Measurements from ENCODE around the gene TMEM54.
A peak's percentile ranks its signal among the peaks of the same experiment; 100 is the strongest.

TMEM54 gene

DNA sequence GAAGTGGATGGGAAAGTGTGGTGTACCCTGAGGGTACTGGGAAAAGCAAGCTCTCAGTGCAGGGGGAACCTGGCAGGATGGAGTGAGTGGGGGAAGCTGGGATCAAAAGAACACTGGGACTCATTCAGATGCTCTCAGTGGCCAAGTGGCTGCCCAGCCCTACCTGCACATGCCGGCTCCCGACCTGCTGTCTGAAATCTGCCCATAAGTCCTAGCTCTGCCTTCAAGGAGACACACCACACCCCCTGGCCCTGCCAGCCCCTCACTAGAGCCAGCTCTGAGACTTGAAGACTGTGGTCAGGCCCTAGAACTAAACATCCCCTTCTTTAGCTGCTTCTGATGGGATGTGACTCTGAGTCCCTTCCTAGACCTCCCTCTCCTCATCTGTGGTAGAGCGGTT is 2.2 kb downstream of the TMEM54 start:
- in situ Hi-C loops (cut with MboI; ENCODE audit: low pct_unique_long_range_greater_than_20kb, low sequenced_read_pairs) = no loop called here

DNA sequence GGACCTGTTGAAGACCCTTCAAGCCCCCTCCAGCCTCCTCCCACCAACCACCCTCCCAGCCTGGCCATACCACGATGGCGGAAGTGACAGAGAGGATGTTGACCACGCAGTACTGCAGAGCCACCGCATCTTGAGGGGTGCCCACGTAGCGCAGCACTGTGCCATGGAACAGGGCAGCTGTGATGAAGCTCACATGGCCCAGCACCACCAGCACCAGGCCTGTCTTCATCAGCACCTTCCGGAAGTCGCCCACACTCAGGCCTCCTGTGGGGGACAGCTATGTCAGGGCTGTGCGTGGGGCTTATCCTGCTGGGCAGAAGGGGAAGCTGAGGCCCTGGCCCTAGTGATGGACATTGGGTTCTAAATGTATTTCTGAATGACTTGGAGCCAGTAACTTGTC is 3.1 kb downstream of the TMEM54 start:
- in situ Hi-C loops (cut with MboI; ENCODE audit: low pct_unique_long_range_greater_than_20kb, low sequenced_read_pairs) = no loop called here
- no peak for DNase-seq

More for the DNA sequence above, 2.2 kb downstream of the TMEM54 start:
- DNase-seq = no peak

DNA sequence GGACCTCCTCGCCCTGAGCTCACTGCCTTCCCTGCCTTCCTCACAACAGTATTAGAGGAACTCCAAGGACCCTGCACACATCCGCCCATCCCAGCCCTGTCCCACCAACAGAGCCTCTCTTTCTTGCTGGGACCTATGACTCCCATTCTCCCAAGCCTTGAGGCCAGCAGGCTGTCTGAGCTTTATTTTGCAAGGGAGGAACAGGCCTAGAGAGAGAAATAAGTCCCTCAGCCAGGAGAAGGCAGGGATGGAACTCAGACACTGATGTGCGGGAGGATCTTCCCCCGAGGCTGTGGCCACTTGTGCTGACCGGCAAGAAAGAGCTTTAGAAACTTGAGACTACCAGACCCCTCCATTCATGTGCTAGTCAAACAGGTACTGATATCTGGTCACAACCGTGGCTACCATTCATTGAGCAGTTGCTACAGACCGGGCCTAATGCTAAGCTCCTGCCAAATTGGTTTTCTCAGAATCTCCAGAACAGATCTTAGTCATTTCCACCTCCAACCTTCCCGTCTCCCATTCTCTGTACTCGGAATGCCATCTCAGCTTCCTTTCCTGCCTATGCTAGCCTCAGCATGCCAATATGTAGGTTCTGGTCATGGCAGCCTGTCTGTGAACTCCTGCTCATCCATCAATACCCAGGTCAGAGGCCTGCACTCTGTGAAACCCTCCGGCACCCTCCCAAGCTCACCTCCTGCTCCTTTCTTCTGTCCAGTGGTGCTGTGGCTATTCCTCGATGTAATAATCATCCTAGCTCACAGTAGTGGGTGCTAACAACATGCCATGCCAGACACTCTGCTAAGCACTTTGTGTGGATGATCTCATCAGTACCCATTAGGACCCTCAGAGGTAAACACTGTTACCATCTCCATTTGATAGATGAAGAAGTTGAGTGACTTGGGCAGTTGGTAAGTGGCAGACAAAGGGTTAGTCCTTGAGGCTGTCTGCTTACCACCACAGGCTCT is 3.8 kb downstream of the TMEM54 start:
- in situ Hi-C loops (cut with MboI; ENCODE audit: low pct_unique_long_range_greater_than_20kb, low sequenced_read_pairs) = no loop called here
- DNase-seq = no peak

DNA sequence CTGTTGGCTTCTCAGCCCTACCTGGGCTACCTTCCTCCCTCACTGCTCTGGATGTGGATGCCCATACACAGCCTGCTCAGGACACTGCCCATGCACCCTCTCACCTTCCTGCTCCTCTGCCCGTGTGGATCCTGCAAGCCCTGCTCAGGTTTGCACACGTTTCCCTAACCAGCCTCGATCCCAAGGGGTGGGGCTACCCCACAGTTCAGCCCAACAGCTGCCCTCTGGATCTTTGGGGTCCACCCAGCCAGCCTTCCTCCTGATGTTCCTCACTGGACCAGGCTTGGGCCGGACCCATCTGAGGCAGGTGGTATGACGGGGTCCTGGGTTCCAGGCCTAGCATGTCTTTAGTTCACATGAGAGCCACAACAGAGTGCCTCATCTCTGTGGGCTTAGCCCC is 4.7 kb downstream of the TMEM54 start:
- in situ Hi-C loops (cut with MboI; ENCODE audit: low pct_unique_long_range_greater_than_20kb, low sequenced_read_pairs) = no loop called here
- DNase-seq = no peak

DNA sequence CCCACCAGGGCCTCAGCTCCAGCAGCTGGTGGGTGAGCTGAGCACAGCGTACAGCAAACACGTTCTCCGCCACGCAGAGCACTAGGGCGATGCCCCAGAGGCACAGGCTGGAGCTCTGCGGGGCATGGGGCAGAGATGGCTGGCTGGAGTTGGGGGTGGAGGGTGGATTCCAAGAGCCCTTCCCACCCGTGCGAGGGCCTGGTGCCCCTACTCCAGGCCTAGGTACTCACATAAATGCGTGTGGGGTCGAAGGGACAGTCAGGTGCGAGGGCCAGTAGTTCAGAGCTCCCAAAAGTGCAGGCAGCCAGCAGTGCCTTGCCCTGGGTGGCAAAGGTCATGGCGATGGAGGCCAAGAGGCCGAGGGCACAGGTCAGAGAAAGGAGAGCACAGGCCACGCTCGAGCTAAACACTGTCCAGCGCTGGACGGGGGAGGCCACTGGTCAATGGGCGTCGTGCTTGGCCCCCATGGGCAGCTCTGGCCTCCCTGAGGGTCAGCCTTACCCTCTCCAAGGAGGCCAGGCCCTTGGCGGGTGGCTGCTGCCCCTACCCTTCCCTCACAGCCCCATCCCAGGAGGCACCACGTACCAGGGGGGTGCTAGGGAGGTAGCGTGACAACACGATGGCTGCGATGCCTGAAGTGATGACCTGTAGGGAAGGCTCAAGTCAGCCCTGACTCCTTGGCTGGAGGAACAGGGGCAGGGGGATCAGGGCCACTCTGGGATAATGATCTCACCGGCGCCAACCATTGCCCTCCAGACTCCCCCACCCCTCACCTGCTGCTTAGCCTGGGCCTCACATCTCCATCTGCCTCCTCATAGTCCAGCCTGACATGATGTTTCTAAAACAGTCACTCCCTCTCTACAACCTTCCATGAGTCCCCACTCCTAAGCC is 5.6 kb downstream of the TMEM54 start:
- no peak for DNase-seq
- in situ Hi-C loops (cut with MboI; ENCODE audit: low pct_unique_long_range_greater_than_20kb, low sequenced_read_pairs) = no loop called here

DNA sequence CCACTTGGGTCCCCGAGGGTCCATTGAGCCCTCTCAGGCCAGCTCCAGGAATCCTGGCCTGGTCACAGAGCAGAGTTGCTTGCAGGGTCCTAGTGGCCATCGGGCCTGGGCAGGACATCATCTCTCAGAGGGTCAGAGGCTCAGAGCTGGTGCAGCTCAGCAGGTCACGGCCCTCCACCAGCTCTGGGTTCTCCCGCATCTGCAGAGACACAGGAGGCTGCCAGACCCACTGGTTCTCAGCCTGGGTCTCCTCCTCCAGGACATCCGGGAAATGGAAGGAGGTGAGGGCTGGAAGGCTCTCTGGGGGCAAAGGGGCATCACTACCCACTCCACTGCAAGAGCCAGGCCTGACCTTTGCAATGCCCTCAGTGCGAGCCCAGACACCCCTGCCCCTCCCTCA is 6.5 kb downstream of the TMEM54 start:
- DNase-seq = no peak
- in situ Hi-C loops (cut with MboI; ENCODE audit: low pct_unique_long_range_greater_than_20kb, low sequenced_read_pairs) = no loop called here

DNA sequence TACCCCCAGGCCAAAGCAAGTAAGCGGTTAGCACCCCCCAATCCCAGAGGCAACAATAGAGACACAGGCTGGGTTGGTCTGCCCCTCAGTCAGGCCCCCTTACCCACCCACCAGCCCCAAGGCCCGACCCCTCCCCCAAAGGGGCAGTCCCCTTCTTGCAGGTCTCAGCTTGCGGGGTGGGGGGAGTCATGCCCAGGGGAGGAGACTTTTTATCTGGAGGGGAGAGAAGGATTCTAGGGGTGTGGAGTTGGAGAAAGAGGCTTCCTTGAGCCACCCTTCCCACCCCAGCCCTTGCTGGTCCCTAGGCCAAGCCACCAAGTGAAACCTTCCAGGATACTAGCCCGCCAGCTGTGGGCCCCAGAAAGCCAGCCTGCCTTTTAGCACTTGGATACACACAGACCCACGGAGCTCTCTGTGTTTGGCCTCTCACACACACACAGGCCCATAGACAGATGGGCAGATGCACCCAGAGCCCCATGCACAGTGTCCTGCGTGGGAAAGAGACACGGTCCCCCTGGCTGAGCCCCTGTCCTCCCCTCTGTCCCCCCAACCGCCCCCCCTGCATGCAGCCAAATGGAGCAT is 7.1 kb downstream of the TMEM54 start:
- in situ Hi-C loops (cut with MboI; ENCODE audit: low pct_unique_long_range_greater_than_20kb, low sequenced_read_pairs) = no loop called here
- no peak for DNase-seq

DNA sequence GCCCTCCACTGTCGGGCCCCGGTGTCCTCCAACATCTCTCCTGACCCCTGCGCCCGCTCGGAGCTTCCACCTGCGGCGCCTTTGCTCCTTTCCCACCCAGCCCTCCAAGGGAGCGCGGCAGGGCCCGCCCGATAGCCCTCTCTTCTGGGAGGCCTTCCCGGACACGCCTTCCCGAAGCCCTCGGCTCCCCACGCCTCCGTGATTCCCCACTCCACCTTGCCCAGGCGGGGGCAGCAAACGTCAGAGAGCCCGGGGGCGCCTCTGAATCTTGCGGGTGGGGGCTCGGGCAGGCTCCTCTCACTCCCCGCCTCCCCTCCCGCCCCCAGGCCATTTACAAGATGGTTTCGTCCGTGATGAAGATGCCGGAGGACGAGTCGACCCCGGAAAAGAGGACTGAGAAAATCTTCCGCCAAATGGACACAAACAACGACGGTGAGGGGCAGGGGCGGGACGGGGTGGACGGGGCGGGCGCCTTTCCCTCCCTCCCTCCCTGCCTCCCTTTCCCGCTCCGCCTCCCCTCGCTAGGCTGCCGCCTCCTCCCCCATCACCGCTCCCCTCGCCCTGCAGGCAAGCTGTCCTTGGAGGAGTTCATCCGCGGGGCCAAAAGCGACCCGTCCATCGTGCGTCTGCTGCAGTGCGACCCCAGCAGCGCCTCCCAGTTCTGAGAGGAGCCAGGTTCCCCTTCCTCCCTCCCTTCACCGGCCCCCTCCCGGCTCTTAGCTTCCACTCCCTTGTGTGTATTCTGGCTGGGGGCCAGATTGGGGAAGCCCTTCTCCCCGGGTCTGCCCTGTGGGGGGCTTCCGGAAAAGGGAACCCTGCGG is 7.8 kb downstream of the TMEM54 start:
- DNase-seq = no peak
- in situ Hi-C loops (cut with MboI; ENCODE audit: low pct_unique_long_range_greater_than_20kb, low sequenced_read_pairs) = no loop called here

DNA sequence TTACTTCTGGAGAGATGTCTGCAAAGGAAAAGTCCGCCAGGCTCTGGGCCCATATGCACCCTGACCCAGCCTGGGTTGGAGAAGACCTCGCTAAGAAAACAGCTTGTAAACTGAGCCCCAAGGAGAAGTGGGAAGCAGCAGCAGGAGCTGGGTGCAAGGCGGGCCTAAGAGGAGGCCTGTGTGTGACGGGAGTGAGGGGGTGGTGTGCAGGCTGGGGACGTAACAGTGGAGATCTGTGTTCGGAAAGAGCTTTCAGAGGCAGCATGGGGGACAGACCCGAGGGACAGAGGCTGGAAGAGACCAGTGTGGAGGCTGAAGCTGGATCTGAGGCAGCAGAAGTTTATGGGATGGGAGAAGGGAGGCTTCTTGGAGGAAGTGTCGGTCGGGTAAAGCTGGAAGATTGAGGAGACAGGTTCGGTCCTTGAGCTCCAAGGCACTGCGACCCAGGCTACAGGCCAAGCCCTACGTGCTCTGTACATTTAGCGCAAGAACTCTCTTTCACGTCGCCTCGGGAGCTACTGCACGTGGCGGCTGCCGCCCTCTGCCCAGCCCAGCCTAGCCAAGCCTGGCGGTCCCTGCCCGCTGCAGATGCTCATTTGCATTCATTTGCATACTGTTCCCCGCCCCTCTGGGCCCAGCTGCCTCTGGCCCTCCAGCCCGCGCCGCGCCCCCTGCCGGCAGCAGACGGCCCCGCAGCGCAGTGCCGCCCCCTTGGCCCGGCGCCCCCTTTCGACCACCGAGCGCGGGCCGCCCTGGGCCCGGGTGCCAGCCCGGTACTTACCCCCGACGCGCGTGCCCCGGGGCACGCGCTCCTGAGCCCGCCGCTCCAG is 8.6 kb downstream of the TMEM54 start:
- peak; percentile 49 for DNase-seq
- in situ Hi-C loops (cut with MboI; ENCODE audit: low pct_unique_long_range_greater_than_20kb, low sequenced_read_pairs) = no loop called here

DNA sequence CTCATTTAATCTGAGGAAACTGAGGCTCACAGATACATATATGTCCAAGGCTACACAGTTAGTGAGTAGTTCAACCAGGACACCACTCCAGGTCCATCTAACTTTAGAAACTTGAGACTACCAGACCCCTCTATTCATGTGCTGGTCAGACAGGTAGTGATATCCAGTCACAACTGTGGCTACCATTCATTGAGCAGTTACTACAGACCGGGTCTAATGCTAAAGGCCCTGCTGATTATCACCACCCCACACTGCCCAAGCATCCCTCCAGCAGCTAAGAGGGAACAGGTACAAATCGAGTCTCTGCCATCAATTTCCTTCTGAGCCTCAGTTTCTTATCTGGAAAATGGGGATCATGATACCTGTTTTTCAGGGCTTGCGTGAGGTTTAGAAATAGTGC is 9.6 kb downstream of the TMEM54 start:
- in situ Hi-C loops (cut with MboI; ENCODE audit: low pct_unique_long_range_greater_than_20kb, low sequenced_read_pairs) = no loop called here

DNA sequence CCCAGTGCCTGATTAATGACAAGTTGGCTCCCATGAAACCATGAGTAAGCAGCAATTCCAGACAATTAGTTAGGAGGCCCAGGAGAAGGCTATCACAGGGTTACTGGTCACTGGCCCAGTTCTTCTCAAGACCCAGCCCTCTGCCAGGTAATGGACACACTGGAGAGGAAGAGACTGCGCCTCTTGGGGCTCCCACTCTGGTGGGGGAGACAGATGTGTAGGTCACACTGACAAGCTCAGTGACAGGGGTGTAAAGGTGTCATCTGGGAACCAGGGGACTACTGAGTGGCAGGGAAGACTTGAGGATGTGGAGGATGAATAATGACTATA is 10.0 kb downstream of the TMEM54 start:
- no peak for DNase-seq
- in situ Hi-C loops (cut with MboI; ENCODE audit: low pct_unique_long_range_greater_than_20kb, low sequenced_read_pairs) = no loop called here

More for the DNA sequence above, 9.6 kb downstream of the TMEM54 start:
- no peak for DNase-seq

DNA sequence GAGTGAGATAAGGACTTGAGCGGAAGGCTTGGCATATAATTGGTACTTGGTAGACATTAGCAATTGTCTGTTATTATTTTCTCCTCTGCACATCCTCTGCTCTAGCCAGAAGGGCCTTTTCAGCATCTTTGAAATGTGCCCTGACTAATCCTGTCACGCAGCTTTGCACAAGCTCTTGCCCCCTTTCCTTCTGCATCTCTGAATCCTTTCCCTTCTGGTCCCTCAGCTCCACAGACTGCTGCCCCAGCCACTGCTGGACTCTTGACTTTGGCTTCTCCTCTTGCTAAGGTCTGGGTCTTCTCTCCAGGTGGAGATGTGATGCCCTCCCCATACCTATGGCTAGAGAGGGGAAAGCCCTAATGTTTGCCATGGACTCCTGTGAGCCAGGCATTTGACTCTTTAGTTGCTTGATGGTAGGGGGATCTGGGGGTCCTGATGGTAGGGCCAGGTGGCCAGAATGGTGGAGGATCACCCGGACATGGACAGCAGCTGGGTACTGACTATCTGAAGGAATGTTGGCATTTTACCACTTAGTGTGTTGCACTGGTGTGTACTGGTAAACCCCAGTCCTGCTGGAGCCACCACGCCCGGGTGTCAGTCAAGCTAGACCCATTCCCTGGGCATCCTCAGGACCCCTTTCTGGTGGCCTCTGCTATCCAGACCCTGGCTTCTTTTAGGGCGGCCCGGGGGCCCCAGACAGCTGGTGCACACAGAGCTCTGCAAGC is 10.5 kb downstream of the TMEM54 start:
- in situ Hi-C loops (cut with MboI; ENCODE audit: low pct_unique_long_range_greater_than_20kb, low sequenced_read_pairs) = no loop called here
- DNase-seq = no peak

DNA sequence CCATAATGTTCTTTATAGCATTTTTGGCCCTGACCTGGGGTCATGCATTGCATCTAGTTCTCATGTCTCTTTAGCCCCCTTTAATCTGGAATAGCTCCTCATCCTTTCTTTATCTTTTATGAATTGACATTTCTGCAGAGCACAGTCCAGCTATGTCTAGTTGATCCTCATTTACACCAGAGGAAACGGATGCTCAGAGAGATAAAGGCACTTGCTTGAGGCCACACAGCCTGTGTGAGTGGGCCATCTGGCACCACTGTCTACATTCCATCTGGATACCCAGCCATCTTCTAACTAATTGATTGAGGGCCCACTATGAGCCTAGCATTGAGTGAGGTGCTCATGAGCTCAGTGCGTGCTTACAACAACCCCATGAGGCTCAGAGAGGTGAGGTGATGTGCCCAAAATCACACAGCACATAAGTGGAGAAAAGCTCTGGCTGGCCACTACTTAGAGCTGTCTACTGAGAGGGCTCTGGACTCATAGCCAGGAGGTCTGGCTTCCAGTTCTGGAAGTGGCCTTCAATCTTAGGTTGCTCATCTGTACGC is 11.4 kb downstream of the TMEM54 start:
- in situ Hi-C loops (cut with MboI; ENCODE audit: low pct_unique_long_range_greater_than_20kb, low sequenced_read_pairs) = no loop called here
- DNase-seq = no peak

DNA sequence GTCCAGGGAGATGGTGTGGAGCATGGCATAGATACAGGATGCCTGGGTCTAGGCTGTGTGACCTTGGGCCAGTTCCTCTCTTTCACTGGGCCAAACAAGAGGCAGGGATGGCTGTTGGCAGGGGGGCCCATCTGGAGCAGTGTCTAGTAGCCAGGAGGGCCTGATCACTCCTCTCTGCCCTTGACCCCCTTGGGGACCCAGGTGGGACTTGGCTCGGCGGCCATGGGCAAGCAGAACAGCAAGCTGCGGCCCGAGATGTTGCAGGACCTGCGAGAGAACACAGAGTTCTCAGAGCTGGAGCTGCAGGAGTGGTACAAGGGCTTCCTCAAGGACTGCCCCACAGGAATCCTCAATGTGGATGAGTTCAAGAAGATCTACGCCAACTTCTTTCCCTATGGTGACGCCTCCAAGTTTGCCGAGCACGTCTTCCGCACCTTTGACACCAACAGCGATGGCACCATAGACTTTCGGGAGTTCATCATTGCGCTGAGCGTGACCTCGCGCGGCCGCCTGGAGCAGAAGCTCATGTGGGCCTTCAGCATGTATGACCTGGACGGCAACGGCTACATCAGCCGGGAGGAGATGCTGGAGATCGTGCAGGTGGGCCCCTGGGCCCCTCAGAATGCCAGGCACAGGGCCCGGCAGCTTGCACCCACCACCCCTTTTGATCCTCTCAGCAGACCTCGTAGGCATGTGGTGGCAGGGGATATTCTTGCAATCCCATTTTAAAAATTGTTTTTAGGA is 12.3 kb downstream of the TMEM54 start:
- no peak for DNase-seq
- in situ Hi-C loops (cut with MboI; ENCODE audit: low pct_unique_long_range_greater_than_20kb, low sequenced_read_pairs) = no loop called here

DNA sequence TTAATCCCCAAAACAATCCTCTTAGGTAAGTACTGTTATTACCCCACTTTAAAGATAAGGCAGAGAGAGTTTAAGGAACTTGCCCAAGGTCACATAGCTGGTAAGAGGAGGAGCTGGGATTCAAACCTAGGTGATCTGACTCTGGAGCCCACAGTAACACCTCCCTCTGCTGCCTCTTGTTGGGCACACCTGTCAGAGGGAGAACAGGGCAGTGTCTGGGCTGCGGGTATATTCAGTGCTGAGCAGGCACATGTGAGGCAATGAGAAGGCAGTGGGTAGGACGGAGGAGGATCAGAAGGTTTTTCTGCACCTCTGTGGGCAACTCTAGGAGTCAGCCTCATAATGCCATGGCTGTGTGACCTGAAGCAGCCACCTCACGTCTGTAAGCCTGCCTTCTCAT is 13.1 kb downstream of the TMEM54 start:
- DNase-seq = no peak
- in situ Hi-C loops (cut with MboI; ENCODE audit: low pct_unique_long_range_greater_than_20kb, low sequenced_read_pairs) = no loop called here

DNA sequence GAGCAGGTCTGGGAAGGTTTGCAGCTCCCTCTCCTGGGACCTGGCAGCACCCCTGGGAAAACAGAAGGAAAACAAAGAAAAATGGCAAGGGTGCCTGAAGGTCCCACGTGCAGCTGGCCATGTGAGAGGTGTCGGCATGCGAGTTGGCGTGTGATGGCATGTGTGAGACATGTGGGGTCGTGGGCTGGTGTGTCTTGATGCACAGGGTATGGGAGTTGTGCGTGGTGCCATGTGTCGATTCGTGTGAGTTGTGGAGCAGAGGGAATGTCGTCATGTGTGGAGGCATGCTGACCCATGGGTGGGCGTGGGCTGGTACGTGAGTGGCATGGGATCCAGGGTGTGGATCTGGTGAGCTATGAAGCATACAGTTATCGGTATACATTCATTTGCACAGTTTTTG is 13.6 kb downstream of the TMEM54 start:
- in situ Hi-C loops (cut with MboI; ENCODE audit: low pct_unique_long_range_greater_than_20kb, low sequenced_read_pairs) = no loop called here
- DNase-seq = no peak

All from KBM-7 (cell line).